ENCODE results near the gene PIAS4.

The PIAS4 gene

DNA sequence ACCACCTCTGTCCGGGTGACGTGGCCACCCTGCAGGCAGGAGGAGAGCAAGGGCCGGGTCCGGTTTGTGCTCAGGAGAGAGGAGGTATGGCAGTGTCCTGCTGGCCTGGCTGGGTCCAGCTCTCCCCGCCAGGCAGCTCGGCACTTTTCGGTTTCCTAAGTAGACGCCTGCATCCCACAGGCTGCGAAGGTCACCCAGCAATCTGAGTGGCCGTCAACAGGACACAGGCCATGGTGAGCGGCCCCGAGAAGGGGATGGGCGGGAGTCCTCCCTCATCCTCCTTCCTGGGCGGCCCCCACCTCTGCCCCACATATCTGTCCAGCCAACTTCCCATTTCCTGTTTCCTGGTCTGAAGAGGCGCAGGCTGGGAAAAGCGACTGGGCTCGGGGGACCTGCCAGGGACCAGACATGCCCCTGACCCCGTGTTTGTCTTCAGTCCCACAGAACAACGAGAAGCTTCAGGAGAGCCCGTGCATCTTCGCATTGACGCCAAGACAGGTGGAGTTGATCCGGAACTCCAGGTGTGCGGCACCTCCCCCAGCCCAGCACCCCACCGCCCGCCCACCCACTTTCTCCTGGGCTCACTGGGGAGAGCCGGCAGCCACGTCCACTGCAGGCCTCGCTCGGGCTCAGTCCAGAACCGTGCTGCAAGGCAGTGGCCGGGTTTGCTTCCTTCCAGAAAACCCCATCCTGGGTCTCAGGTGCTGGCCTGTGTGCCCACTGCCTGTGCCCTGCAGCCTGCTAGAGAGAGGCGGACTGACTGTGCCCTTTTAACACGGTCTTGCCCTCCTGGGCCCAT, 16.3 kb downstream of the PIAS4 start:
- no peak for DNase-seq

DNA sequence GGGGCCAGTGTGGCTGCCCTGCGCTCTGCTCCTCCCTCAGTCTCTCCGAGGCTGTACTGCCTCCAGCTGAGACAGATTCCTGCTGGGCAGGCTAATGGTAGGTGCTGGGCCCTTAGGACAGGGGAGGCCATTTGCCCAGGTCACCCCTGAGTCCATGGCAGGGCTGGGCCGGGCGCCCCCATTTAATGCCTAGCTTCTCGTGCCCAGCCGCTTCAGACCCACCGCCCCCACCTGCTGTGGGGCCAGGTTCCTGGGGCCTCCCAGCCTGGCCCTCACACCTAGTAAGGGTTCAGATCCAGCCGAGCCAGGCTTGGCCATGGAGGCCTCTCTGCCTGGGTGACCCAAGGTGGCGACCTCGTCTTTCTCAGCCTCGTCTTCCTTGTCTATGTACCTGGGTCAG, 17.8 kb downstream of the PIAS4 start:
- DNase-seq, result no peak

DNA sequence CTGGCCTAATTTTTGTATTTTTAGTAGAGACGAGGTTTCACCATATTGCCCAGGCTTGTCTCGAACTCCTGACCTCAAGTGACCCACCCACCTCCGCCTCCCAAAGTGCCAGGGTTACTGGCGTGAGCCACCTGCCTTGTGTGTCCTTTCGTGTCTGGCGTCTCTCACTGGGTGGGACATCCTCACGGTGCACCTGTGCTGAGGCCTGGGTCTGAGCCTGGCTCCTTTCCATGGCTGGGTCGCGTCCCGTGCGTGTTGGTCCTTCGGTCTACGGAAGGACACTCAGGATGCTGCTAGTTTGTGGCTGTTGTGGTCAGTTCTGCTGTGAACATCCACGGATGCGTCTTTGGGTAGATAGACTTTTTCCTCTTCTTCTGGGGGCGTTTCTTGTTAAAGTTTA, 19.6 kb downstream of the PIAS4 start:
- no peak for DNase-seq

DNA sequence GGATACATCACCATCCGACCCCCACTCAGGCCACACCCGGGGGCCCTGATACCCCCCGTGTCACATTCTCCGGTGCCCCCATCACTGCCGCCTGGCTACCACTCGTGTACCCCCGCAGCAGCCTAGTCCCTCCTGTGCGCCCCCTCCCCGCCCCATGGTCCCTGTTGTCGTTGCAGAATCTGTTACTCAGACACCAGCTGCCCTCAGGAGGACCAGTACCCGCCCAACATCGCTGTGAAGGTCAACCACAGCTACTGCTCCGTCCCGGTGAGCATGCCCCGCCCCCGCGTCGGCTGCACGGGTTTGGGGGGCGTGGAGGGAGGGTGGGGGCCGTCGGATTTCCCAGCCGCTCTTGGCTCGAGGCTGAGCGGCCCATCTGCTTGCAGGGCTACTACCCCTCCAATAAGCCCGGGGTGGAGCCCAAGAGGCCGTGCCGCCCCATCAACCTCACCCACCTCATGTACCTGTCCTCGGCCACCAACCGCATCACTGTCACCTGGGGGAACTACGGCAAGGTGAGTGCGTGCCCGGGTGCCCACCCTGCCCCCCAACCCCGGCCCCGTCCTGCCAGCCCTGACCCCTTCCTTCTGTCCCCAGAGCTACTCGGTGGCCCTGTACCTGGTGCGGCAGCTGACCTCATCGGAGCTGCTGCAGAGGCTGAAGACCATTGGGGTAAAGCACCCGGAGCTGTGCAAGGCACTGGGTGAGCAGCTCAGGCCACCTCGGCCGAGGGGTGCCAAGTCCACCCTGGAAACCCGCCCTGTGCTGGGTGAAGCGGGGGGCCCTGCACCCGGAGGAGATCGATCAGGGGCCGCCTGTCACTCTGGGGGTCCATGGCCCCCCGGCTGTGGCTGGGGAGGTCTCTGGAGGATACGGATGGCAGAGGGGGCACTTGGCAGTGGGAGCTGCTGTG, 21.1 kb downstream of the PIAS4 start:
- DNase-seq, result no peak

DNA sequence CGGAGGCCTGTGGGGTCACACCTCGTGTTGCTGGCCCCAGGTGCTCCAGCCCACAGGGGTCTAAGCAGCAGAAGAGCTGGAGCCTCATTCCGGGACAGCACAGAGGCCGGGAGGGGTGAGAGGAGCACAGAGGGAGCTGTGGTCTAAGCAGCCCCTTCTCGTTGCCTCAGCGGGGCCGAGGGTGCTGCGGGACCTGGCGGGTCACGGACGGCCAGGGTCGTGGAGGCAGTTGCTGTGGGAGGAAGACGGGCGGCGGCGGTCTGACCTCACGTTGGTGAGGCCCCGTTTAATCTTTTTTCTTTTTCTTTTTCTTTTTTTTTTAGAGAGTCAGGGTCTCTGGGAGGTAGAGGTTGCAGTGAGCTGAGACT, 21.7 kb downstream of the PIAS4 start:
- no peak for DNase-seq

DNA sequence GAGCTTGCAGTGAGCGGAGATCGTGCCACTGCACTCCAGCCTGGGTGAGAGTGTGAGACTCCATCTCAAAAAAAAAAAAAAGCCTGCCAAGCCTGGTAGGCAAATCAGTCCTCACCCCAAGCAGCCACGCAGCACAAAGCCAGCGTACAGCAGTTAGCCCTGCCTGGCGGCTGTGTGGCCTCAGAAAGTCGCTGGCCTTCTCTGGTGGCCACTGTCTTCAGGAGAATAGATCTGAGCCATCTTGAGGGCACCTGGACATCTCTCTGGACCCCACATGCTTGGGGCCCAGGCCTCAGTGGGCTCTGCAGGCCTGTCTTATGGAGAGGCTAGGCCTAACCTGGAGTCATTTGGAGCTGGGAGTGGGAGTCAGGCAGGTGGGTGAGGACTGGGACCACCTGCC, 23.0 kb downstream of the PIAS4 start:
- no peak for DNase-seq

DNA sequence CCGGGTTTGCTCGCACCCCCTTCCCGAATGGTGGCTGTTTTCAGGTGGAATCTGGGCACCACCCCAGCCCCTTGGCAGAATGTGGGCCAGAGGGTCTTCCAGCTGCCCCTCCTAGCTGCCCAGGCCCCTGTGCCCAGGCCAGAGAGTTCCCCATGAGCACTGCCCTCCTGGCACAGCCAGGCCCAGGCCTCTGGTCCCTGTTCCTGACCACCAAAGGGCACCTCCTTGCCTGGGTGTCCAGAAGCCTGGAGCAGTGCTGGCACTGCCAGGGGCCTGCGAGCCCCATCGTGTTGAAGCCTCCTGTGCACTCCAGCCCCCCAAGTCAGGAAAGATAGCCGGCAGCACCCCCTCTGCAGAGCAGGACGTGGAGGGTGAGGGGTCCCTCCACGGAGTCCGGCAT, 23.4 kb downstream of the PIAS4 start:
- no peak for DNase-seq

DNA sequence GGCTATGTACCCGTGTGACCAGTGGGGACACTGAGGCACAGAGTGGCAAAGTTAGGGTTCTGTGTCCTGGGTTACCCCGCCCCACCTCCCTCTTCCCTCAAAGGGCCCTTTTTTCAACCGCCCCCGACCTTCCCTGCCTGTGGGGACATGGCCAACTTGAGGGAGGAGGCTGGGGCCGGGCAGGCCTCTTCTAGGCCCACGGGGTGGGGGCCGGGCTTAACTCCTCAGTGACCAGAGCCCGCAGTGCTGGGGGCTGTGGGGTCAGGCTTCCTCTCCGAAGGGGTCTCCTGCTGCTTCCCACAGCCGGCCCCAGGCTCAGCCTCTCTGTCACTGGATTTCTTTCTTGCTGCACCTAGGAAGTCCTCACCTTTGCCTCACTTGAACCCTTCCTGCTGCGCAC, 23.9 kb downstream of the PIAS4 start:
- no peak for DNase-seq

DNA sequence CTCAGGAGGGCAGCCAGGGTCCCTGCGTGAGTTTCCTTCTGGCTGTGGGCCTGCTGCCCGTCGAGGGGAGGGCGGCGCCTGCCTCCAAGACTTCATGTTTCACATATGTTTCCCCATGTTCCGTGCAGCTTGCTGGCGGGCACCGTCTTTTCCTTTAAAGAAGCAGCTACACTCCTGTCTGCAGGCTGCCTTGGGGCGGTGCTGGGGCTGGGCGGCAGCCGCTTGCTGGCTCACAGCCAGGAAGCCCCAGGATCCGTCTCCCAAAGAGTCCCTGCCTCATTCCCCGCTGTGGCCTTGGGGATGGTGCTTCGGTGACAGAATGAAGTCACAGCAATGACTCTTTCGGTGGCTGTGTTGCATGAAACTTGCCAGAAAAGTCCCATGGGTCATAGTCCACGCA, 24.9 kb downstream of the PIAS4 start:
- no peak for DNase-seq

DNA sequence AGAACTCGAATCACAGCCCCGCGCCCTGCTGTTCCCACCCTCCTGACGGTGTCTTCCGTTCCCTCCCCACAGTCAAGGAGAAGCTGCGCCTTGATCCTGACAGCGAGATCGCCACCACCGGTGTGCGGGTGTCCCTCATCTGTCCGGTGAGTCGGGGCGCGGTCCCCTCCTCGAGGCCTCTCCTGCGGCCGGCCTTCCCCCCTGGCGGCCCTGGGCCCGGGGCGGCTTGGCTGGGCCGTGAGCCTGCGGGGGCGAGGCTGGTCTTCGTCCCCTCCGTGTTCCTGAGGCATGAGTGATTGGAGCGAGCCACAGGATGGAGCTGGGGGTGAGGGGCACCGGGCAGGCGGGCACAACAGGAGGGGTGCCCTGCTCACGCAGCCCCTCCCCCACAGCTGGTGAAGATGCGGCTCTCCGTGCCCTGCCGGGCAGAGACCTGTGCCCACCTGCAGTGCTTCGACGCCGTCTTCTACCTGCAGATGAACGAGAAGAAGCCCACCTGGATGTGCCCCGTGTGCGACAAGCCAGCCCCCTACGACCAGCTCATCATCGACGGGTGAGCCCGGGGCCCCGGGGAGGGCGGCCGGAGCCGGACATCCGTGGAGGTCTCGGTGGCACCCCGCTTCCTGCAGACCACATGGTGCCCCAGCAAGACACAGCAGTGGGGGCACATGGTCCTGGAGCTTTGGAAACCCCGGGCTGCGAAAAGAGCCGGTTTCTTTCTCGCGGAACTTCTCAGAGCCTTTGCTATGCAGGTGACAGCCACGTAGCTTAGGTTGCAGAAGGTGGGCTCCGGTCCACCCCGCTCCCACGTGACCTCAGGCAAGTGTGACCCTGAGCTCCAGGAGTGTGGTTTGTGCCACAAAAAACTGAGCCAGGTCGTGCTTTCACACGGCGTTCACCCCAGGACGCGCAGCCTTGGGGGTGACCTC, 25.8 kb downstream of the PIAS4 start:
- no peak for DNase-seq

DNA sequence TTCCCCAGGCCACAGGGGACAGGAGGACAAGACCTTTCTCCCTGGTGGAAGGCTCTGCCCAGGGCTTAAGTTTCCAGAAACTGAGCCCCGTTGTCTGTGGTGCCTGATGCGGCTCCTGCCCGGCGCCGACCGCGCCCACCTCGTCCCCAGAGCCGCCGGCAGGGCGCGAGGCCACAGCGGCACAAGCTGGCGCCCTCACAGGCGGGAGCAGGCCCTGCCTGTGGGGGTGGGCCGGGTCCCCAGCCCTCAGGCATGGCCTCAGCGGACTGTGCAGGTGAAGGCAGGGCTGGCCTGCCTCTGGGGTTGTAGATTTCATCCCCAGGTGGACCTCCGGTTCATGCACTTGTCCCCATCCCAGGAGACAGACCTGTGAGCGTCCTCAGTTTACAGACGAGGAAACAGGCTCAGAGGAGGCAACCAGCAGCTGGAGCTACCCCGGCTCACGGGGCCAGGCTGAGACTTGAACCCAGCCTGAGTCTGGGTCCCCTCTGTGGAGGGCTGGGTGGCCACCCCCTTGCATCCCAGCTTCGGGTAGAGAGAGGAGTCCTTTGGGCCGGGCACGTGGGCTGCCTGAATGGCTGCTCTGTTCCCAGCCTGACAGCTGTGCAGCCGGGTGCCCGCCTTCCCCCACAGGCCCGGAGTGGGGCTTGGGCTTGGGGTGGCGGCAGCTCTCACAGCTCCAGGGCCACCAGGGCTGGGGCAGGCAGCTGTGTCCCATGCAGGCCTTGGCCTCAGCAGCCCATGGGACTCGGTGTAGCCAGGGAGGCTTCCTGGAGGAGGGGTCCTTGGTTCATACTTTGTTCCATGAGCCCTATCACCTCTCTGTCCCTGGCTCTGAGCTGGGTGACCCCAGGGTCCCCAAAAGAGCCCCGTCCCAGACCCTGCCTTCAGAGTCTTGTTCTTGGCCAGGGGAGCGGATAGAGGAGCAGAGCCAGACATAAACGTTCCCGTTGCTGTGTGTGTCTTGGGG, 26.8 kb downstream of the PIAS4 start:
- no peak for DNase-seq

DNA sequence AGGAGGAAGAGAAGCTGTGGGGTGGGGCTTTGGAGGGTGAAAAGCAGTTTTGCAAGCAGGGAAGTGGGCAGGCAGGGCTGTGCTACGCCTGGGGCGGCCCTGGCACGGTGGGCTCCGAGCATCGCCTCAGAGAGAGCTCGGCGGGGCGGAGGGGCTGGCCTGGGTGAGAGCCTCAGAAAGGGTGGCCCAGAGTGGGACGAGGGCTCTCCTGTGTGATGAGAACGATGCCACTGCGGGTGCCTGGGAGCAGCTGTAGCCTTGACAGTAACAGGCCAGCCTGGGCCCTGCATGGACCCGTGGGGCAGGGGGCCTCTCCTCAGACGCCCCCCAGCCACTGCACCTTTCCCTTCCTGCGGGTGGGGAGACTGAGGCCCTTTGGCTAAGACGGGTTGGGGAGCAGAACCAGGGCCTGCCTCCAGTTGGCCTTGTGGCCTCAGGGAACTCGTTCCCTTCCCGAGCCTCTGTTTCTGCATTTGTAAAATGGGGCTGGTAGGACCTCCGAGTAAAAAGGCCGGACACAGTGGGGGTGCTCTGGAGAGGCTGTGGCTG, 27.6 kb downstream of the PIAS4 start:
- DNase-seq, result no peak

DNA sequence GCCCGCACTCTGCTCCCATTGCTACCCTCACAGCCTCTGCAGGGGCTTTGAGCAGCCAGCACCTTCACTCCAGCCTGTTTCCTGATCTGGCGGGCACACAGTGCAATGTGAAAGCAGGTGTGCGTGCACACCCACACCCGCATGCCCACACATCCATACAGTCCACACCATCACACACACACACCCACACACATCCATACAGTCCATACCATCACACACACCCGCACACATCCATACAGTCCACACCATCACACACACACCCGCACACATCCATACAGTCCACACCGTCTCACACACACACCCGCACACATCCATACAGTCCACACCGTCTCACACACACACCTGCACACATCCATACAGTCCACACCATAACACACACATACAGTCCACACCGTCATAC, 28.0 kb downstream of the PIAS4 start:
- no peak for DNase-seq

DNA sequence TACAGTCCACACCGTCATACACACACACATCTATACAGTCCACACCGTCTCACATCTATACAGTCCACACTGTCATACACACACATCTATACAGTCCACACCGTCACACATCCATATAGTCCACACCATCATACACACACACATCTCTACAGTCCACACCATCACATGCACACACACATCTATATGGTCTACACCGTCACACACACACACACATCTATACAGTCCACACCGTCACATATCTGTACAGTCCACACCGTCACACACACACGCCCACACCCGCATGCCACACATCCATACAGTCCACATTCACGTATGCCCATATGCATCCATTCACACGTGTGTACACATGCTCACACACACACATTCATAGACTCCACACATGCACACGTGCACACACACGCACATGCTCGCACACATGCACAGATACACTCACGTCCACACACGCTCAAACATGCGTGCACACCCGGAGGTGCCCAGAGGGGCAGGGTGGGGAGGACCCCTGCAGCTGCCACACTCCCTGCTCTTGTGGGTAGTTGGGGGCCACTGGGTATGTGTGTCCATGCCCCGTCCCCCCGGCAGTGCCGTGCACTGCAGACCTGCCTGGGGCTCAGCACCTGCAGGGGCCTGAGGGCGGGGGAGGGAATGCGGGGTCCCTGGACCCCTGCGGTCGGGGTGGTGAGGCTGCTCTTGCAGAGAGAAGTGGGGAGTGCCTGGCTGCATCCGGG, 29.2 kb downstream of the PIAS4 start:
- no peak for DNase-seq

DNA sequence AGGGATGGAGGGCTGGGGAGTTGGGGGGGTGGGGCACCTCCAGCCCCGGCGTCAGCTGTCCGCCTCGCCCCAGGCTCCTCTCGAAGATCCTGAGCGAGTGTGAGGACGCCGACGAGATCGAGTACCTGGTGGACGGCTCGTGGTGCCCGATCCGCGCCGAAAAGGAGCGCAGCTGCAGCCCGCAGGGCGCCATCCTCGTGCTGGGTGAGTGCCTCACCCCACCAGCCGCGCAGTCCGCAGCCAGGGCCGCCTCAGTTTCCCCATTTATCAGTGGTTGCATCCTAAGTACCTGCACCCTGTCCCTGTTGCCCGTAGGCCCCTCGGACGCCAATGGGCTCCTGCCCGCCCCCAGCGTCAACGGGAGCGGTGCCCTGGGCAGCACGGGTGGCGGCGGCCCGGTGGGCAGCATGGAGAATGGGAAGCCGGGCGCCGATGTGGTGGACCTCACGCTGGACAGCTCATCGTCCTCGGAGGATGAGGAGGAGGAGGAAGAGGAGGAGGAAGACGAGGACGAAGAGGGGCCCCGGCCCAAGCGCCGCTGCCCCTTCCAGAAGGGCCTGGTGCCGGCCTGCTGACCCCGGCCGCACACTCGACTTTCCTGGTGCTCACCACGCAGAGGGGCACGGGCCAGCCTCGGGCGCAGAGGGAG, 29.9 kb downstream of the PIAS4 start:
- DNase-seq, result no peak

DNA sequence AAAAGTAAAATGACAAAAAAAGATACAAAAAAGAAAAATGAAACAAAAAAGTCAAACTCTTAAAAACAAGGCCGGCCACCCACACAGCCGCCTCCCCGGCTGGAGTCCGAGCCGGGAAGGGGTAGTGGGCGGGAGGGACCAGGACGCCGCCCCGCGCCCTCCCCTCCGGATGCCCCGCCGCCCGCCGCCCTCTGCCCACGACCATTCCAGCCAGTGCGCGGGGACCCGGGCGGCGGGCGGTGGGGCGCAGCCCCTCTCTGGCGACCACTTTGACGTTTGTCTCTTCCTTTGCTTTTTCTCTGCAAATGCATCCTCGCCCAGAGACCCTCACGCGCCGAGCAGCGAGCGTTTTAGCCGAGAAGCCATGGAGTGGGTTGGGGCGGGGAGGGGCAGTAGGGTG, 30.5 kb downstream of the PIAS4 start:
- no peak for DNase-seq

DNA sequence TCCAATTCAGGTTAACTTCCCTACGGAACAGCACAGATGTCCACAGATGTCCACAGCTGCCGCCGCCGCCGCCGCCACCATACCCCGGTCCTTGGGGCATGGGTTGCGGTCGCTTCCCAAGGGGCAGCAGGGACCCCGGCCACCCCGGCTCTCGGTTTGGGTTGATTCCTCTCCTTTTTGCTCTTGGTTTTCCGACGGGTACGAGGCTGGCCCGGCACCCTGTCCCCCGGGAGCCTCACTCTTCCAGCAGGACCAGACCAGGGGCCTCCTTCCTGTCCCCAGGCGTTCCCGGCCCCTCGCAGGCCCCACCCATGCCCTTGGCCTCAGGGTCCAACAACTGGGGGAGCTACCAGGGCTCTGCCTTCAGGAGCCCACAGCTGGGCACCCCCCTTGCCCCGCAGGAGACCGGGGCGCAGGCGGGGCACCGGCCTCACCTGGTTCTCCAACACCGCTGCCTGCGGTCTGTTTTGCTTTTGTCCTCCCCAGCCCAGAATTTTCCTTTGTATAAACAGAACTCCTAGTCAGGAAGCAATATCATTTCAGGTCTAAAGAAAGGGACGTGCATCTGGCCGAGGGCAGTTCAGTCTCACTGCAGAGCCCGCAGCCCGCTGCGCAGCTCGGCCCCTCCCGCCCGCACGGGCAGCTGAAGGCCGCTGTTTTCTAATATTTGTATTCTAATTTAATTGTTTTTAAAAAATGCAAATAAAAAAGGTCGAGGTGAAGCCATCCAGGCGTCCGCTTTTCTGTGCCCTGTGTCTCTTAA, 31.3 kb downstream of the PIAS4 start:
- DNase-seq, result no peak

DNA sequence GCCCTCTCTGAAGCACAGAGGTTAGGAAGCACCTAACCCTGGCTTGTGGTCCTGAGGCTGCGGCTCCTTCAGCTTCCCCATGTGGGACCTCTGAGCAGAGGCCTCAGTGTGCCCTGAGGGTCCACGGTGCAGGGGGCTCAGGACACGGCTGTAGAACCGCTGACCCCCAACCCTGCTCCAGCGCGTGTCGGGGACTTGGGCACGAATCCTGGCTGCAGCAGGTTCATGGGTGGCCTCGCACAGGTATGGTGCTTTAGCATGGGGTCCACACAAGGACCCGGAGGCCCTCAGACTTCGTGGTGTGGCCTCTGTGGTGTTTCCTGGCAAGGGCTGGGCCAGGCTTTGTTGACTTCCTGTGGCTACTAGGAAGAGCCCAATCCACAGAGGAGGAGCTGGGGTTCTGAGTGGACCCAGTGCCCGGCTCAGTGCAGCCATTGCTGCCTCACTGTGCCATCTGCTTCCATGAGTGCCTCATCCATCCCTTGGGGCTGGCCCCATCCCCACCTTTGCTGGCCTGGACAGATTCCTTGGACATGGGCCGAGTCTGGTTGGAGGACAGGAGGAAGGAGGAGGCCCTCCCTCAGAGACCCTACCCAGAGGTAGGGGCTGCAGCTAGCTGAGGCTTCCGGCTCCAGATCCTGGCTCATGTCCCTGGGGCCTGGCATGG, 34.7 kb downstream of the PIAS4 start:
- DNase-seq, result no peak

DNA sequence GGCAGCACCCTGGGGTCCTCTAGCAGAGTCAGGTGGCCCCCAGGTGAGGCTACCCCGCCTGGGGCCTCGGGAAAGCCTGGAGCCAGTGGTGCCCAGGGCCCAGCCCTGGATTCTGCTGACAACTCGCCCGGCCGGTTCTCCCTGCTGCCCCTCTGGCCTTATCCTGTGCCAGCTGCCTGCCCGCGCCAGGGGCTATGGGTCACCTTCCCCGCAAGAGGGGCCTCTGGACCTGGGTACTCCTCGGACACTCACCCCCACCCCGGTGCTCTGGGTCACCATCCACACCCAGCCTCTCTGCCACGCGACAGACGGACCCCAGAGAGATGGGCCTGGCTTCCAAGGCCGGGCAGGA, 35.2 kb downstream of the PIAS4 start:
- no peak for DNase-seq

All from activated T-cell treated with anti-CD3 and anti-CD28 coated beads, Interleukin-2, amount 50 U/mL, for 48 hours (primary cell).